Measurements from ENCODE around the gene XRRA1. TPM values are rescaled to one million over a fixed set of nuclear protein-coding genes. Genes with fewer than 3 reads are reported as not detected.

Gene XRRA1
- total RNA-seq, 1 experiment from 2014 or later, result 17.3 TPM

GRCh38 chr11:74791333-74792100, 157.4 kb downstream of the XRRA1 start:
- H3K79me2 ChIP-seq (ENCODE audit: insufficient read depth, low read length), result peaks cover 20% of the 10 kb centered on the region
- ChIA-PET RAD21 (ENCODE audit: low non-redundant PET in 1 of 2, low total read pairs in 2 of 2, uncharacterized antibody in 2 of 2, unreplicated experiment in 2 of 2) (no interaction called here), POLR2A (no interaction called here), CTCF (no interaction called here)
- no peaks in the 10 kb centered on the region for H3K9me2 ChIP-seq (ENCODE audit: insufficient read depth)
- ATAC-seq, result no peak
- intact Hi-C loops (cut with micrococcal nuclease), result no loop called here
- DNase-seq (ENCODE audit: low read depth, low spot score), result no peak
- H3K27me3 ChIP-seq (ENCODE audit: insufficient read depth, low read length), result no peaks in the 10 kb centered on the region
- peaks cover 0 to 7% of the 10 kb centered on the region in 2 experiments; a peak in 1 of 4 replicates for H3K36me3 ChIP-seq (ENCODE audit: control insufficient read depth in 1 of 2, insufficient read depth in 2 of 2, low read length in 2 of 2)
- no peaks in the 10 kb centered on the region for H4K20me1 ChIP-seq (ENCODE audit: insufficient read depth)
- H3K27ac ChIP-seq (ENCODE audit: low read depth, low read length), result no peak overlapping the region
- H3K4me1 ChIP-seq (ENCODE audit: control insufficient read depth in 1 of 2, insufficient read depth in 2 of 2, low read length in 2 of 2), result no peaks in the 10 kb centered on the region
- BruUV-seq (replicated peaks), result no TSS peak
- H2AFZ ChIP-seq (ENCODE audit: low read depth, low read length, poor library complexity, severe bottlenecking), result no peak overlapping the region
- no peaks in the 10 kb centered on the region for H3K9me3 ChIP-seq (ENCODE audit: control insufficient read depth in 1 of 2, insufficient read depth in 1 of 2, low read depth in 1 of 2, low read length in 2 of 2)
- H3K9ac ChIP-seq (ENCODE audit: low read length), result no peak overlapping the region
- no peak for TF ChIP-seq ZFX (IDR thresholded peaks at IDR 0.05)
- TF ChIP-seq SIN3A (IDR thresholded peaks at IDR 0.05; ENCODE audit: low read depth), result no peak
- no peak for TF ChIP-seq FOSL1 (IDR thresholded peaks at IDR 0.05; ENCODE audit: low read depth)
- TF ChIP-seq EGR1 (IDR thresholded peaks at IDR 0.05; ENCODE audit: low read depth), result no peak
- no peak overlapping the region for H3K4me3 ChIP-seq (replicated peaks in 1 of 2; ENCODE audit: low read depth in 1 of 2, low read length in 2 of 2)
- H3K4me2 ChIP-seq (ENCODE audit: low read length), result no peak overlapping the region

Other genes with a start within 250 kb of the XRRA1 start
- gene CHRDL2, start 217.7 kb downstream of the XRRA1 start, total RNA-seq (2021; ENCODE audit: unreplicated experiment), result not detected
- 22.5 TPM for gene RNF169, start 200.2 kb downstream of the XRRA1 start, total RNA-seq (2021; ENCODE audit: unreplicated experiment)
- 133 TPM for gene SPCS2, start 175 bp upstream of the XRRA1 start, total RNA-seq (2021; ENCODE audit: unreplicated experiment)
- 12.5 TPM for gene NEU3, start 39.8 kb upstream of the XRRA1 start, total RNA-seq (2021; ENCODE audit: unreplicated experiment)
- gene OR2AT4, start 147.8 kb upstream of the XRRA1 start, total RNA-seq (2021; ENCODE audit: unreplicated experiment), result not detected
- gene SLCO2B1, start 202.0 kb upstream of the XRRA1 start, total RNA-seq (2021; ENCODE audit: unreplicated experiment), result 0.81 TPM